ENCODE data around the gene ADAM19. TPM values are rescaled to one million over a fixed set of nuclear protein-coding genes. Genes with fewer than 3 reads are reported as not detected.

The ADAM19 gene
- total RNA-seq, 1 donor from 2014 or later, result 4.9 TPM

DNA sequence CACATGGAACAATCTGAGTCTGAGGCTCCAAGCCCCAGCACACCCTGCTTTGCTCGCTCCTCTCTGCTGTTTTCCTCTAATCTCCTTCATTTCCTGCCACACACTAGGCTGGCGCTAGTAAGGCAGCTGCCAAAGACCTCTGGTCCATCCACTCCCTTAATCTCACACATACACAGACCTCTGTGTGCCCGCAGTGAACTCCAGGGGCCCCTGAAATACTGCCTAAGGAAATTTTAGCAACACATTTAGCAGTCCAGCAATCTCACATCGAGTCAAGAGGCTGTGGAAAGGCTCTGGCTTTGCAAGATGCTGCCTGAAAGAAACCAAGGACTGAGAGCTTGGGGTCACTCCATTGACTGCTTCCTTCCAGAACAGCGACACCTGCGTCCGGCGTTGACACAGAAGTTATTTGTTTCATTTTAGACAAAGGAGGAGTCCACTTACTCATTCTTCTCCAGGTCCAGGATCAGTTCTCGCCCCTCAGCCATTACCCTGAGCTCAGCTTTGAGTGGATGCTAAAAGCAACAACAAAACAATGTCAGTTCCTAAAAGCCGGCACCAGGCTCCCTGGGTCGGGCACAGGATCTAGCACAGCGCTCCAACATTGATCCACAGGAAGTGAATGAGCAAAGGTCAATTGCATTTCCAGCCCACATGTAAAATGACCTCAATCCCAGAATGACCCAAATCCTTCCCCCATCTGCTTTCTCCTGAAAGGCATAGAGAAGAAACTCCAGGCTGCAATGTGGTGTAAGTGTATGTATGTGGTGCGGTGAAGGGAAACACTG, 11.5 kb downstream of the ADAM19 start:
- Histone ChIP-seq H3K4me1 (peaks cover 25% of the 10 kb centered on the region), H3K27me3 (no peaks in the 10 kb centered on the region)
- DNase-seq (ENCODE audit: extremely low spot score in 2 of 2), result peak in 1 of 2 donors; percentile 82

DNA sequence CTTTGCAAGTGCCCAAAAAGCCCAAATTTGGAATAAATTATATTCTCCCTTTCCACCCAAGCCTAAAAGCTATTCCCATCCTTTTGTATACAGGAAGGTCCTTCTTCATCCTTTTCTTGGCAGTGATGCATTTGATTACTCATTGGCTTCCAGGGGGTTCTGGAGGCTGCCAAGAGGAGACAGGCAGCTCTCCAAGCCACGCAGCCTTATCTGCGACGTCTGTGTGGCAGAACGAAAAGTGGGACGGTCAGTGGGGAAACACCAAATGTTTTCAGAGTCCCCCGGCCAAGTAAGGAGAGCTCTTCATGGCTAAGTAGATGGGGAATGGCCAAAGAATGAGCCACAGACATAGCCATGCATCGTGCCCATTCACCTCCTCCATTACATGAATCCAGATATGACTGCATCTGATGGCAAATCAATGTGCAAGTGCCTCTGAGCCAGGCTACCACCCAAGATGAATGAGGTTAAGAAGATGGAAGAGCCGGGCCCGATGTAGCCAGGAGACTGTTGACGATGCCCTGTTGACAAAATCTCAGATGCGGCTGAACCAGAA, 12.1 kb downstream of the ADAM19 start:
- TF ChIP-seq POLR2A (IDR thresholded peaks at IDR 0.05) (no peak), POLR2AphosphoS5 (IDR thresholded peaks at IDR 0.05; ENCODE audit: insufficient read depth in 1 of 2, low read depth in 1 of 2) (no peak)
- TF ChIP-seq, protein P1, sequence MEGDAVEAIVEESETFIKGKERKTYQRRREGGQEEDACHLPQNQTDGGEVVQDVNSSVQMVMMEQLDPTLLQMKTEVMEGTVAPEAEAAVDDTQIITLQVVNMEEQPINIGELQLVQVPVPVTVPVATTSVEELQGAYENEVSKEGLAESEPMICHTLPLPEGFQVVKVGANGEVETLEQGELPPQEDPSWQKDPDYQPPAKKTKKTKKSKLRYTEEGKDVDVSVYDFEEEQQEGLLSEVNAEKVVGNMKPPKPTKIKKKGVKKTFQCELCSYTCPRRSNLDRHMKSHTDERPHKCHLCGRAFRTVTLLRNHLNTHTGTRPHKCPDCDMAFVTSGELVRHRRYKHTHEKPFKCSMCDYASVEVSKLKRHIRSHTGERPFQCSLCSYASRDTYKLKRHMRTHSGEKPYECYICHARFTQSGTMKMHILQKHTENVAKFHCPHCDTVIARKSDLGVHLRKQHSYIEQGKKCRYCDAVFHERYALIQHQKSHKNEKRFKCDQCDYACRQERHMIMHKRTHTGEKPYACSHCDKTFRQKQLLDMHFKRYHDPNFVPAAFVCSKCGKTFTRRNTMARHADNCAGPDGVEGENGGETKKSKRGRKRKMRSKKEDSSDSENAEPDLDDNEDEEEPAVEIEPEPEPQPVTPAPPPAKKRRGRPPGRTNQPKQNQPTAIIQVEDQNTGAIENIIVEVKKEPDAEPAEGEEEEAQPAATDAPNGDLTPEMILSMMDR (IDR thresholded peaks at IDR 0.05), result no peak
- H3K36me3 ChIP-seq, result no peaks in the 10 kb centered on the region
- H3K27ac ChIP-seq, result peak overlapping the region; percentile 54
- peaks cover 26% of the 10 kb centered on the region for H3K4me1 ChIP-seq
- no peaks in the 10 kb centered on the region for H3K9me3 ChIP-seq
- no peak for DNase-seq (ENCODE audit: extremely low spot score in 2 of 2)
- no peak overlapping the region for H3K4me3 ChIP-seq
- intact Hi-C loops (cut with DNase I), result no loop called here
- no peaks in the 10 kb centered on the region for H3K27me3 ChIP-seq

More for the DNA sequence above, 11.5 kb downstream of the ADAM19 start:
- Histone ChIP-seq H3K36me3 (no peaks in the 10 kb centered on the region), H3K9me3 (no peaks in the 10 kb centered on the region), H3K27ac (peak overlapping the region; percentile 38), H3K4me3 (no peak overlapping the region)
- TF ChIP-seq POLR2A (IDR thresholded peaks at IDR 0.05), result no peak
- no peak for TF ChIP-seq POLR2AphosphoS5 (IDR thresholded peaks at IDR 0.05; ENCODE audit: insufficient read depth in 1 of 2, low read depth in 1 of 2)
- TF ChIP-seq, protein P1 (IDR thresholded peaks at IDR 0.05), result no peak
- intact Hi-C loops (cut with DNase I), result no loop called here

DNA sequence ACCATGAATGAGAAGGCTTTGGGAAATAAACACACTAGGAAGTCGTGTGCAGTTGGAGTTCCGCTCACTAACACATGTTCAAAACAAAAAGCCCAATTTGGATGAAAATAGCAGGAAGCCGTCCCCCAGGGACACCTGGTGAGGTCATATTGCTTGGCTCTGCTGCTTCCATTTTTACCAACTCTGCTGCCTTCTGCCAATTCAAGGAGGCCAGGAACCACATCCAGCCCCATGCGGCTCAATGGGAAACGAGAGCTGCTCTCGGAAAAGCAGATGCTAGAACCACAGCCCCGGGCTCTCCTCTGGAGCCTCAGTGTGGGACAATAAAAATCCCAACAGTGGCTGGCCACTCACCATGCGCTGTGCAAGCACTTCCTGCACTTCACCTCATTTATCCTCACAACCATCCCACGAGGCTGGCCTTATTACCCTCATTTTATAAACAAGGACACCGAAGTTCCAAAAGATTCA, 13.4 kb downstream of the ADAM19 start:
- H3K9me3 ChIP-seq, result no peaks in the 10 kb centered on the region
- H3K4me3 ChIP-seq, result no peak overlapping the region
- DNase-seq (ENCODE audit: extremely low spot score in 2 of 2), result no peak
- peak in 1 of 2 donors; percentile 28 for TF ChIP-seq POLR2AphosphoS5 (IDR thresholded peaks at IDR 0.05; ENCODE audit: insufficient read depth in 1 of 2, low read depth in 1 of 2)
- TF ChIP-seq POLR2A (IDR thresholded peaks at IDR 0.05), result no peak
- TF ChIP-seq, protein P1 (IDR thresholded peaks at IDR 0.05), result no peak
- H3K27me3 ChIP-seq, result no peaks in the 10 kb centered on the region
- intact Hi-C loops (cut with DNase I), result no loop called here
- H3K27ac ChIP-seq, result peak overlapping the region; percentile 54
- no peaks in the 10 kb centered on the region for H3K36me3 ChIP-seq
- peaks cover 32% of the 10 kb centered on the region for H3K4me1 ChIP-seq

DNA sequence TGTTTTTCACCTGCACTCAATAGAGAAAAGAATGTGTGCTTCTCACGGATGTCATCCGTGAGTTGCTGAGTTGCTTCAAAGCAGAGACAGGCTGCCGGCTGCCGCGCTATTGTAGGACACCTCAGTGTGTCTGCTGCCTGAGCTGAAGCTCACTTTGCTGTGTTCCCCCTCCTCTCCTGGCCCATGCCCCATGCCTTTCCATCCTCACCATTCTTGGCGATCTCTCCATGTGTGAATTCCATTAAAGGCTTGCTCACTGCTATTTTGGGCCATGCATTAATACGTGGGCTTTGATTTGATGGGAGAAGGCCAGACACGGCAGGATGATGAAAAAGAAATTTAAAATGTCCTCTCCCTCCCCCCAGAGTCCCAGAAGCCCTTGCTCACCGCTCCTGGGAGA, 14.5 kb downstream of the ADAM19 start:
- H3K9me3 ChIP-seq, result no peaks in the 10 kb centered on the region
- intact Hi-C loops (cut with DNase I), result no loop called here

More for the DNA sequence above, 14.5 kb downstream of the ADAM19 start:
- TF ChIP-seq, protein P1 (IDR thresholded peaks at IDR 0.05), result no peak
- no peak for TF ChIP-seq POLR2A (IDR thresholded peaks at IDR 0.05)
- TF ChIP-seq POLR2AphosphoS5 (IDR thresholded peaks at IDR 0.05; ENCODE audit: insufficient read depth in 1 of 2, low read depth in 1 of 2), result no peak
- peaks cover 32% of the 10 kb centered on the region for H3K4me1 ChIP-seq
- H3K36me3 ChIP-seq, result no peaks in the 10 kb centered on the region
- no peak overlapping the region for H3K4me3 ChIP-seq
- no peaks in the 10 kb centered on the region for H3K27me3 ChIP-seq
- peak overlapping the region; percentile 54 for H3K27ac ChIP-seq
- DNase-seq (ENCODE audit: extremely low spot score in 2 of 2), result no peak
